ENCODE results near the gene POLA2.

Gene POLA2

DNA sequence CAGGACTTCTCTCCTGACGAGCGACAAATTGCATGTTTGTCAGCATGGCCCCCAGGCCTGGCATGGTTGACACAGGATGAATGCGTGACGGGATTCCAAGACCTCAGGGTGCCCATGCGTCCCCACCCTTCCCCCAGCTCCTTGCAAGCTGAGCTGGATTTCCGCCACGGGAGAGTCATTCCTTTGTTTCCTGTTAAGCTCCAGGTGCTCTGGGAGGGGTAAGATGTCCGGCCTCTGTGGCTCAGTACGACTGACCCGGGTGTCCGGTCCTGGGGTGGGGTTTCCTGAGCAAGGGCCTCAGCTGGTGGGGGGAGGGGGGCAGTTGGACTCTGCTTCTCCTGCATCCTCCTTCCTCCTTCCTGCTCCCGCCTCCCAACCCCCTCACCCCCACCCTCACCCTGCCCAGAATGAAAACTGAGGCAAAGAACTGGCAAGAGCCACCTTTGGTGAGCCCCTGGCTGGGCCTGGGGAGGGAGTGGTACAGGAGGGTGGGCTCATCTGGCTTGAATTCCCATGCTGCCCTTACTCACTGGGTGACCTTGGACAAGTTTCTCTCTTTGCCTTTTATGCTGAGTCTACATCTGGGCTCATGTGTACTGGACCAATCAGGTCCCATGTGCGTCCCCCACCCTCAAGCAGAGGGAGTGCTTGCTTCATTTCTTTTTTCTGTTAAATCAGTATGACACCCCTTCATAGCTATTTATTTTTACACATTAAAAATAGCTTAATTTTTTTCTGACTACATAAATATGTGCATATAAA, 55.4 kb downstream of the POLA2 start:
- DNase-seq (ENCODE audit: low read depth), result no peak
- TF ChIP-seq, protein P1, sequence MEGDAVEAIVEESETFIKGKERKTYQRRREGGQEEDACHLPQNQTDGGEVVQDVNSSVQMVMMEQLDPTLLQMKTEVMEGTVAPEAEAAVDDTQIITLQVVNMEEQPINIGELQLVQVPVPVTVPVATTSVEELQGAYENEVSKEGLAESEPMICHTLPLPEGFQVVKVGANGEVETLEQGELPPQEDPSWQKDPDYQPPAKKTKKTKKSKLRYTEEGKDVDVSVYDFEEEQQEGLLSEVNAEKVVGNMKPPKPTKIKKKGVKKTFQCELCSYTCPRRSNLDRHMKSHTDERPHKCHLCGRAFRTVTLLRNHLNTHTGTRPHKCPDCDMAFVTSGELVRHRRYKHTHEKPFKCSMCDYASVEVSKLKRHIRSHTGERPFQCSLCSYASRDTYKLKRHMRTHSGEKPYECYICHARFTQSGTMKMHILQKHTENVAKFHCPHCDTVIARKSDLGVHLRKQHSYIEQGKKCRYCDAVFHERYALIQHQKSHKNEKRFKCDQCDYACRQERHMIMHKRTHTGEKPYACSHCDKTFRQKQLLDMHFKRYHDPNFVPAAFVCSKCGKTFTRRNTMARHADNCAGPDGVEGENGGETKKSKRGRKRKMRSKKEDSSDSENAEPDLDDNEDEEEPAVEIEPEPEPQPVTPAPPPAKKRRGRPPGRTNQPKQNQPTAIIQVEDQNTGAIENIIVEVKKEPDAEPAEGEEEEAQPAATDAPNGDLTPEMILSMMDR (IDR thresholded peaks at IDR 0.05; ENCODE audit: low read depth, low read length, missing control alignments), result no peak
- H3K4me3 ChIP-seq (ENCODE audit: low read depth, low read length), result peak overlapping the region; percentile 88
- in situ Hi-C loops (cut with HindIII; ENCODE audit: low sequenced_read_pairs), result no loop called here

DNA sequence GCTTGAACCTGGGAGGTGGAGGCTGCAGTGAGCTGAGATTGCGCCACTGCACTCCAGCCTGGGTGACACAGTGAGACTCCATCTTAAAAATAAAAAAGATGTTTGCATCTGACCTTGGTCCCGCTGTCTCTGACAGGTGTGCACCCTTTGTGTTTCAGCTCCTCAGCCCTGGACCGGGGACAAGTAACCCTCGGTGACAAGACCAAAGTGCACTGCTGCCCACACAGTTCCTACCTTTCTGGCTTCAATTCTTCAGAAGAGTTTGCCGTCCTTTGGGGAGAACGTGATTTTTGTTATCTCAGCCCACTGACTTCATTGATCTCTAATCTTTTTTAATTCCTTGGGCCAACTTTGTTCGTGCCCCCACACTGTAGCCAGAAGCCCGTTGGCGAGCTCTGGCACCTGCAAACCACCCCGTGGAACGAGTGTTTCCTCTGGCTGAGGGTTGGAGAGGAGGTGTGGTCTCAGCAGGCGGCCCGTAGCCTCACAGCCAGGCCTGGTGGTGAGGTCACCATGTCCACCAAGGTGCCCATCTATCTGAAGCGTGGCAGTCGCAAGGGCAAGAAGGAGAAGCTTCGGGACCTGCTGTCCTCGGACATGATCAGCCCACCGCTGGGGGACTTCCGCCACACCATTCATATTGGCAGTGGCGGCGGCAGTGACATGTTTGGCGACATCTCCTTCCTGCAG, 58.8 kb downstream of the POLA2 start:
- no peak overlapping the region for H3K4me3 ChIP-seq (ENCODE audit: low read depth, low read length)
- TF ChIP-seq, protein P1 (IDR thresholded peaks at IDR 0.05; ENCODE audit: low read depth, low read length, missing control alignments), result no peak
- in situ Hi-C loops (cut with HindIII; ENCODE audit: low sequenced_read_pairs), result no loop called here
- no peak for DNase-seq (ENCODE audit: low read depth)

DNA sequence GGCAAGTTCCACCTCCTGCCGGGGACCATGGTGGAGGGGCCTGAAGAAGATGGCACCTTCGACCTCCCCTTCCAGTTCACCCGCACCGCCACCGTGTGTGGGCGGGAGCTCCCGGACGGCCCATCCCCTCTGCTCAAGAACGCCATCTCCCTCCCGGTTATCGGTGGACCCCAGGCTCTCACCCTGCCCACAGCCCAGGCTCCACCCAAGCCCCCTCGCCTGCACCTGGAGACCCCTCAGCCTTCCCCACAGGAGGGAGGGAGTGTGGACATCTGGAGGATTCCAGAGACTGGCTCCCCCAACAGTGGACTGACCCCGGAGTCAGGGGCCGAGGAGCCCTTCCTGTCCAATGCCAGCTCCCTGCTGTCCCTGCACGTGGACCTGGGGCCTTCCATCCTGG, 59.3 kb downstream of the POLA2 start:
- in situ Hi-C loops (cut with HindIII; ENCODE audit: low sequenced_read_pairs), result no loop called here
- H3K4me3 ChIP-seq (ENCODE audit: low read depth, low read length), result no peak overlapping the region
- no peak for DNase-seq (ENCODE audit: low read depth)
- TF ChIP-seq, protein P1 (IDR thresholded peaks at IDR 0.05; ENCODE audit: low read depth, low read length, missing control alignments), result no peak

DNA sequence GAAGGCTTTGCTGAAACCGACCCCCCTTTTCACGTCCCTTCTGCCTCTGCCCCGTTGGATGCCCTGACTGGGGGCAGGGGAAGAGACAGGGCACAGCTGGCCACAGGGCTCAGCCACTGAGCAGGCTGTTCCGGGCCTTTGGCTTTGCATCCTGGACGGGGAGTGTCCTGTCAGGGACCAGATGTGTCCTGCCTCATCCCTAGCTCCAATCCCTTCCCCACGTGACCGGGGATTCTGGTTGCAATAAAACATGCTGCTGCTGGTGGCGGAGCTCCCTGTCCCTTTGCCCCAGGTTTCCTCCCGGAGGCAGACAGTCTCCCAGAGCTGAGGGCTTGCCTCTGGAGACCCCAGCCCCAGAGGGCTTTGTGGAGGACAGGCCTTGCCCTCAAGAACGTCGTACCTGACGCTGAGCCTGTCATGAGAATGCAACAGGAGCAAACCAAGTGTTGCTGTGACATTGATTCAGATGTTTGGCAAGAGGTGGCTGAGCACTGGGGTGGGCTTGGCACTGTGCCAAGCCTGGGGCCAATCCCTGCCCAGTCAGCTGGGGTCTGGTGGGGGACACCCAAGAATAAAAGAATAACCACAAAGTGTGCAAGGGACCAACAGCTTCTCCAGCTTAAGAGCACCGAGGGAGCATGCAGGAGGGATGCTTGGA, 60.2 kb downstream of the POLA2 start:
- in situ Hi-C loops (cut with HindIII; ENCODE audit: low sequenced_read_pairs), result no loop called here
- TF ChIP-seq, protein P1 (IDR thresholded peaks at IDR 0.05; ENCODE audit: low read depth, low read length, missing control alignments), result no peak
- no peak overlapping the region for H3K4me3 ChIP-seq (ENCODE audit: low read depth, low read length)
- DNase-seq (ENCODE audit: low read depth), result no peak

DNA sequence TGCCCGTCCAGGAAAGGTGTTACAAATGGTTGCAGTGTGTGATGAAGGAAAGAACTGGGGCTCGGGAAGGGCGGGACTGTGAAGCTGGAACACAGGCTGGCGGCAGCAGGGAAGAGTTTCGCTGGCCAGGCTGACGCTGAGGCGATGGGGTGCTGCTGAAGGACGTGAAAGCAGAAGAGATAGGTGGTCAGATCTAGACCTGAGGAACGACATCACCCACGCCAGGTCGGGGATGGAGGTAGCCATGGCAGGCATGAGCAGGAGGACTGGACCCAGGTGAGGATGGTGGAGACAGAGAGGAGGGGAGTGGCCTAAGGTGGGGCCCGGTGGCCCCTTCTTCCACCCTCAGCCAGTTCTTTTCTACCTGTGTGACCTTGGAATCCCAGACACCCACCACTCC, 62.1 kb downstream of the POLA2 start:
- H3K4me3 ChIP-seq (ENCODE audit: low read depth, low read length), result no peak overlapping the region
- in situ Hi-C loops (cut with HindIII; ENCODE audit: low sequenced_read_pairs), result no loop called here
- TF ChIP-seq, protein P1 (IDR thresholded peaks at IDR 0.05; ENCODE audit: low read depth, low read length, missing control alignments), result no peak
- DNase-seq (ENCODE audit: low read depth), result no peak

DNA sequence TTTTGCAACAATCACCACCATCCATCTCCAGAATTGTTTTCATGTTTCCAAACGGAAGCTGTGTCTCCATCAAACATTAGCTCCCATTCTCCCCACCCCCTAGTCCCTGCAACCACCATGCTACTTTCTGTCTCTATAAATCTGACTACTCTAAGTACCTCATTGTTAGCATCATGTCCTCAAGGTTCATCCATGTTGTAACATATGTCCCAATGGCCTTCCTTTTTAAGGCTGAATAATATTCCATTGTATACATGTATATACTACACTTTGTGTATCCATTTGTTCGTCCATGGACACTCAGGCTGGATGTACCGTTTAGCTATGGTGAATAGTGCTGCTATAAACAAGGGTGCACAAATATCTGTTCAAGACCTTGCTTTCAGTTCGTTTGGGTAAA, 63.7 kb downstream of the POLA2 start:
- TF ChIP-seq, protein P1 (IDR thresholded peaks at IDR 0.05; ENCODE audit: low read depth, low read length, missing control alignments), result no peak
- no peak overlapping the region for H3K4me3 ChIP-seq (ENCODE audit: low read depth, low read length)
- DNase-seq (ENCODE audit: low read depth), result no peak
- in situ Hi-C loops (cut with HindIII; ENCODE audit: low sequenced_read_pairs), result no loop called here

Data from astrocyte of the cerebellum (primary cell).